ENCODE data around the gene RNF121.
A peak's percentile ranks its signal among the peaks of the same experiment; 100 is the strongest.

Gene RNF121

GRCh38 chr11:72039856-72040401, 111.1 kb downstream of the RNF121 start:
- no peak for DNase-seq

GRCh38 chr11:72040491-72041363, 111.9 kb downstream of the RNF121 start:
- DNase-seq = peak; percentile 82

GRCh38 chr11:72041364-72042063, 112.7 kb downstream of the RNF121 start:
- DNase-seq = peak; percentile 81

- DNase-seq = no peak
Observed at GRCh38 chr11:72042064-72042745, 113.4 kb downstream of the RNF121 start.

- DNase-seq = no peak
Observed at GRCh38 chr11:72045849-72046248, 117.0 kb downstream of the RNF121 start.
